Colonic mucosa (tissue), 4 donors: Measurements from ENCODE around the gene RFX2. TPM values are rescaled to one million over a fixed set of nuclear protein-coding genes. Genes with fewer than 3 reads are reported as not detected.

Experiments
- DNase-seq: peaks from one replicate; pipeline ENCODE4 v3.0.0-alpha.2; 2020
- H3K27ac ChIP-seq: fragments of 200-600 bp; one replicate; pipeline ENCODE4 v1.8.0; 2021
- H3K27me3 ChIP-seq: fragments of 200-600 bp; one replicate; pipeline ENCODE4 v1.8.0; 2021
- H3K36me3 ChIP-seq: fragments of 200-600 bp; one replicate; pipeline ENCODE4 v1.8.0; 2021
- H3K4me1 ChIP-seq: fragments of 200-600 bp; one replicate; pipeline ENCODE4 v1.8.0; 2021; ENCODE audit warnings: mild to moderate bottlenecking
- H3K4me3 ChIP-seq: fragments of 200-600 bp; one replicate; pipeline ENCODE4 v1.8.0; 2021
- H3K9ac ChIP-seq, 2 donors: one replicate each; pipeline ENCODE4 v1.7.0; 2013; ENCODE audit warnings: control low read depth in 2 of 2, low read depth in 2 of 2, low read length in 2 of 2
- H3K9me3 ChIP-seq: fragments of 200-600 bp; one replicate; pipeline ENCODE4 v1.8.0; 2021
- CTCF ChIP-seq: fragments of 200-600 bp; IDR thresholded peaks from one replicate; pipeline ENCODE4 v1.8.0; 2022; ENCODE audit warnings: antibody characterized with exemption, mild to moderate bottlenecking
- intact Hi-C: fragments of 100-400 bp; cut with DNase I; formaldehyde crosslinking; loops from one replicate; pipeline ENCODE4 v1.14.1; 2022
- total RNA-seq, 2 donors: library from RNA; stranded (reverse); fragmentation: NEBNext Ultra II Directional in 1 of 2; extraction: Animal tissue kit (Norgen Biotek cat#: 25700) in 1 of 2; gene quantifications; one replicate each; pipeline ENCODE4 v1.2.1, GENCODE V29; 2021
- donor health status: healthy.
- donor health status: DM: no; HTN: no; CAD: no.
- donor health status: DM: no; HTN: no; CAD: no.

RFX2 gene
- total RNA-seq, 2 donors from 2014 or later = 6.2 to 7.3 TPM

GRCh38 chr19:6047741-6048251 lies 62.5 kb downstream of the RFX2 start:
- H3K36me3 ChIP-seq = no peaks in the 10 kb centered on the region

GRCh38 chr19:6047256-6047655 lies 63.0 kb downstream of the RFX2 start:
- H3K27ac ChIP-seq = no peak overlapping the region
- no peak for DNase-seq
- H3K36me3 ChIP-seq = no peaks in the 10 kb centered on the region
- H3K4me1 ChIP-seq = no peaks in the 10 kb centered on the region
- H3K9ac ChIP-seq = no peak overlapping the region
- no peak overlapping the region for H3K4me3 ChIP-seq
- H3K27me3 ChIP-seq = no peaks in the 10 kb centered on the region
- intact Hi-C loops = loop anchor here (10.0 kb wide), 1 partner anchor 248 kb away; no protein-coding TSS in a partner anchor
- no peak for TF ChIP-seq CTCF
- no peaks in the 10 kb centered on the region for H3K9me3 ChIP-seq

More at GRCh38 chr19:6047741-6048251, 62.5 kb downstream of the RFX2 start:
- Histone ChIP-seq H3K9ac (no peak overlapping the region), H3K9me3 (no peaks in the 10 kb centered on the region), H3K27me3 (no peaks in the 10 kb centered on the region), H3K27ac (no peak overlapping the region), H3K4me3 (no peak overlapping the region), H3K4me1 (no peaks in the 10 kb centered on the region)
- no peak for DNase-seq
- peak; percentile 31 for TF ChIP-seq CTCF
- intact Hi-C loops = loop anchor here (1.0 to 10.0 kb wide), 2 partner anchors 78 to 247 kb away; no protein-coding TSS in a partner anchor

GRCh38 chr19:6045108-6045507 lies 65.2 kb downstream of the RFX2 start:
- Histone ChIP-seq H3K36me3 (no peaks in the 10 kb centered on the region), H3K27ac (no peak overlapping the region), H3K9me3 (no peaks in the 10 kb centered on the region), H3K4me1 (no peaks in the 10 kb centered on the region), H3K4me3 (no peak overlapping the region), H3K9ac (no peak overlapping the region), H3K27me3 (no peaks in the 10 kb centered on the region)
- no peak for TF ChIP-seq CTCF
- no peak for DNase-seq
- intact Hi-C loops = loop anchor here (10.0 kb wide), 1 partner anchor 250 kb away; no protein-coding TSS in a partner anchor

GRCh38 chr19:6044056-6044805 lies 66.1 kb downstream of the RFX2 start:
- no peak overlapping the region for H3K9ac ChIP-seq
- DNase-seq = no peak
- H3K36me3 ChIP-seq = no peaks in the 10 kb centered on the region
- H3K4me3 ChIP-seq = no peak overlapping the region
- H3K4me1 ChIP-seq = no peaks in the 10 kb centered on the region
- H3K27me3 ChIP-seq = no peaks in the 10 kb centered on the region
- no peaks in the 10 kb centered on the region for H3K9me3 ChIP-seq
- TF ChIP-seq CTCF = no peak
- intact Hi-C loops = loop anchor here (10.0 kb wide), 1 partner anchor 251 kb away; no protein-coding TSS in a partner anchor
- no peak overlapping the region for H3K27ac ChIP-seq

GRCh38 chr19:6042776-6043726 lies 67.2 kb downstream of the RFX2 start:
- no peaks in the 10 kb centered on the region for H3K27me3 ChIP-seq
- no peak for DNase-seq
- no peak overlapping the region for H3K27ac ChIP-seq
- H3K4me1 ChIP-seq = no peaks in the 10 kb centered on the region
- TF ChIP-seq CTCF = no peak
- no peak overlapping the region for H3K4me3 ChIP-seq
- no peak overlapping the region for H3K9ac ChIP-seq
- intact Hi-C loops = loop anchor here (10.0 kb wide), 1 partner anchor 252 kb away; no protein-coding TSS in a partner anchor
- H3K9me3 ChIP-seq = no peaks in the 10 kb centered on the region
- no peaks in the 10 kb centered on the region for H3K36me3 ChIP-seq
